ENCODE results near the gene TWSG1. TPM values are rescaled to one million over a fixed set of nuclear protein-coding genes. Genes with fewer than 3 reads are reported as not detected.

TWSG1 gene
- total and polyA plus RNA-seq, 10 donors: 6.2 to 28.5 (median 17.3) TPM

DNA sequence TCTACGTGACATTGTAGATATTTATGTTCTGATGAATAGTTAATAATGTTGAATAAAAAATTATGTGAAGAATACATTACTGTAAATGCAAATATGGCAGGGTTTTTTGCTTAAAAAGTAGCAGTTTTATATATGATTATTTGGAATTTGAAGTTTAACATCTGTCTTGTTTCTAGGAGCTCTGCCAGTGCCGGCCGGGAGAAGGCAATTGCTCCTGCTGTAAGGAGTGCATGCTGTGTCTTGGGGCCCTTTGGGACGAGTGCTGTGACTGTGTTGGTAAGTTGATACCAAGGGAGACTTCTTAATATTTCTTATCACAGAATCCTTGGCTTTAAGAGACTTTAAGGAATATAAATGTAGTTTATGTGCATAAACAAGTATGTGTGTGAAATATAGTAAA, 25.2 kb downstream of the TWSG1 start:
- 89 to 95% (median 93%) methylated on average over 4 of the region's 4 CpGs for WGBS, 5 donors
- intact Hi-C loops (cut with DNase I; ENCODE audit: low total_unique reads): no loop called here
- TF ChIP-seq, protein P1, sequence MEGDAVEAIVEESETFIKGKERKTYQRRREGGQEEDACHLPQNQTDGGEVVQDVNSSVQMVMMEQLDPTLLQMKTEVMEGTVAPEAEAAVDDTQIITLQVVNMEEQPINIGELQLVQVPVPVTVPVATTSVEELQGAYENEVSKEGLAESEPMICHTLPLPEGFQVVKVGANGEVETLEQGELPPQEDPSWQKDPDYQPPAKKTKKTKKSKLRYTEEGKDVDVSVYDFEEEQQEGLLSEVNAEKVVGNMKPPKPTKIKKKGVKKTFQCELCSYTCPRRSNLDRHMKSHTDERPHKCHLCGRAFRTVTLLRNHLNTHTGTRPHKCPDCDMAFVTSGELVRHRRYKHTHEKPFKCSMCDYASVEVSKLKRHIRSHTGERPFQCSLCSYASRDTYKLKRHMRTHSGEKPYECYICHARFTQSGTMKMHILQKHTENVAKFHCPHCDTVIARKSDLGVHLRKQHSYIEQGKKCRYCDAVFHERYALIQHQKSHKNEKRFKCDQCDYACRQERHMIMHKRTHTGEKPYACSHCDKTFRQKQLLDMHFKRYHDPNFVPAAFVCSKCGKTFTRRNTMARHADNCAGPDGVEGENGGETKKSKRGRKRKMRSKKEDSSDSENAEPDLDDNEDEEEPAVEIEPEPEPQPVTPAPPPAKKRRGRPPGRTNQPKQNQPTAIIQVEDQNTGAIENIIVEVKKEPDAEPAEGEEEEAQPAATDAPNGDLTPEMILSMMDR (IDR thresholded peaks at IDR 0.05 in 8 of 11, conservative IDR thresholded peaks at IDR 0.05 in 3 of 11): no peak
- TF ChIP-seq POLR2A (IDR thresholded peaks at IDR 0.05) (no peak), POLR2AphosphoS5 (IDR thresholded peaks at IDR 0.05) (no peak)
- Histone ChIP-seq H3K4me3 (no peak overlapping the region), H3K4me1 (no peaks in the 10 kb centered on the region), H3K27me3 (replicated peaks in 1 of 7) (no peaks in the 10 kb centered on the region), H3K36me3 (peaks cover 0 to 9% (median 2%) of the 10 kb centered on the region in 6 donors), H3K9me3 (no peaks in the 10 kb centered on the region), H3K27ac (no peak overlapping the region)
- no peak for DNase-seq

DNA sequence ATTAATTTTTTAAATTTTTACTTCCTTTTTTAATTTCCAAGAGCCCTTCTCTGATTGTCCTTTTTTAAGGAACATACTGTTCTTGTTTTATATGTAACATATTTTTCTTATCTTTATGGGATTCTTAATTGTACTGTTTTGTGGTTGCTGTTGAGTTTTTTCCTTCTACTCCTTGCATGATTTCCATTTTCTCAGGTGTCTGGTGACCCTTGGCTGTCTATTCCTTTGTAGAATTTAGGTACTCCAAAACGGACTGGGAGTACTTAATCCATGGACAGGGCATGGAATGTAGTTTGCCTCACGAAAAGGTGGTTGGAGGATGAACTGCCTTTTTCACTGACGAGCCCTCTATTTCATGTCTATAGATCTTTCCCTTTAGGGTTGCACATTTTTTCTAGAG, 26.6 kb downstream of the TWSG1 start:
- 87 to 96% (median 91%) methylated on average over 3 of the region's 3 CpGs for WGBS, 5 donors
- no peak overlapping the region for H3K27ac ChIP-seq
- H3K4me3 ChIP-seq: no peak overlapping the region
- no peaks in the 10 kb centered on the region for H3K9me3 ChIP-seq
- H3K4me1 ChIP-seq: no peaks in the 10 kb centered on the region
- peaks cover 0 to 9% (median 2%) of the 10 kb centered on the region in 6 donors for H3K36me3 ChIP-seq
- no peak for DNase-seq
- H3K27me3 ChIP-seq (replicated peaks in 1 of 7): no peaks in the 10 kb centered on the region
- TF ChIP-seq, protein P1 (IDR thresholded peaks at IDR 0.05 in 8 of 11, conservative IDR thresholded peaks at IDR 0.05 in 3 of 11): no peak
- TF ChIP-seq POLR2AphosphoS5 (IDR thresholded peaks at IDR 0.05): no peak
- TF ChIP-seq POLR2A (IDR thresholded peaks at IDR 0.05): no peak
- intact Hi-C loops (cut with DNase I; ENCODE audit: low total_unique reads): no loop called here

DNA sequence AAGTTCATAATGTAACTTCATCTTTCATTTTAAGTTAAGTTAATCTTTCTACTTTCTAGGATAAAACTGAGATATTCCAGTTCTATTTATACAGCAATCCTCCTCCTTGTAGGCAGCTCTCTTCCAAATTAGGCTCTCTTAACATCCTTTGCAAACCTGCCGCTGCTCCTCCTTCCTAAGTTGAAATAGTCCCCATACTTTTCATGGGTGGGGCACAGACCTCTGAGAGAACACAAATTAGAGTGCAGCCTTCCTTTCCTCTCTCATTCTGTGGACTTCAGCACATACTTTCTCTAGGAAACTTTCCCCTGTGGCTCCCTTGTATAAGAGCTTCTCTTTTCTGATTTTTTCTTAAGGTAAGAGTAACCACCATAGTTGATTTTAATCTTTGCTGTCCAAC, 28.3 kb downstream of the TWSG1 start:
- no peaks in the 10 kb centered on the region for H3K9me3 ChIP-seq
- peaks cover 0 to 16% (median 4%) of the 10 kb centered on the region in 6 donors for H3K36me3 ChIP-seq
- H3K27ac ChIP-seq: no peak overlapping the region
- intact Hi-C loops (cut with DNase I; ENCODE audit: low total_unique reads): no loop called here
- WGBS, 5 donors: 83 to 100% (median 93%) methylated on average over 1 of the region's 1 CpG
- H3K4me3 ChIP-seq: no peak overlapping the region
- no peak for DNase-seq
- H3K27me3 ChIP-seq (replicated peaks in 1 of 7): no peaks in the 10 kb centered on the region
- TF ChIP-seq POLR2AphosphoS5 (IDR thresholded peaks at IDR 0.05): no peak
- TF ChIP-seq, protein P1 (IDR thresholded peaks at IDR 0.05 in 8 of 11, conservative IDR thresholded peaks at IDR 0.05 in 3 of 11): no peak
- no peak for TF ChIP-seq POLR2A (IDR thresholded peaks at IDR 0.05)
- H3K4me1 ChIP-seq: no peaks in the 10 kb centered on the region

DNA sequence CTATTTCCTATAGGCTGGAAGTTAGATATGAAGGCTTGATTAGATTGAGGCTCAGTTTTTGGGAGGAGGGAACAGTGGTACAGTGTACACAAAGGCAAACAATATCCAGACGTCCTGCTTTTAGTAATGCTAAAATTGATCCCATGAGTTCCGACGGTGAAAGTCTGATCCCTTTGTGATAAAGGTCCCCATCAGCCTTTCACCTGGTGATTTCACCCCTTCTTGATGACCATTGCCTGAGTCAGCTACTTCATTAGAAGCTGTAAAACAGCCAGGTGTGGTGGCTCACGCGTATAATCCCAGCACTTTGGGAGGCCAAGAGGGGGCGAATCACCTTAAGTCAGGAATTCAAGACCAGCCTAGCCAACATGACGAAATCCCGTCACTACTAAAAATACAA, 29.7 kb downstream of the TWSG1 start:
- no peak overlapping the region for H3K4me3 ChIP-seq
- H3K36me3 ChIP-seq: peaks cover 0 to 20% (median 4%) of the 10 kb centered on the region in 6 donors
- H3K27ac ChIP-seq: no peak overlapping the region
- H3K4me1 ChIP-seq: no peaks in the 10 kb centered on the region
- no peaks in the 10 kb centered on the region for H3K27me3 ChIP-seq (replicated peaks in 1 of 7)
- H3K9me3 ChIP-seq: no peaks in the 10 kb centered on the region
- TF ChIP-seq, protein P1 (IDR thresholded peaks at IDR 0.05 in 8 of 11, conservative IDR thresholded peaks at IDR 0.05 in 3 of 11): no peak
- TF ChIP-seq POLR2A (IDR thresholded peaks at IDR 0.05) (no peak), POLR2AphosphoS5 (IDR thresholded peaks at IDR 0.05) (no peak)
- intact Hi-C loops (cut with DNase I; ENCODE audit: low total_unique reads): no loop called here
- DNase-seq: no peak
- WGBS, 5 donors: 96 to 98% (median 96%) methylated on average over 8 of the region's 8 CpGs
